SW480 (cell line): ENCODE data around the gene CREB3L1.

Experiments
- DNase-seq: peaks from one replicate; pipeline ENCODE4 v3.0.0-alpha.2; 2016; ENCODE audit warnings: low spot score

CREB3L1 gene

GRCh38 chr11:46277622-46278386, at the start of gene CREB3L1:
Gene CREB3L1, plus strand, starts transcription at chr11:46277662. Its CDS starts 450 bp downstream, at chr11:46278112.
- no peak for DNase-seq

- no peak for DNase-seq
Observed at GRCh38 chr11:46229230-46229629, 48.2 kb upstream of the CREB3L1 start.

GRCh38 chr11:46234311-46234710, 43.2 kb upstream of the CREB3L1 start:
- DNase-seq = no peak

- DNase-seq = no peak
Observed at GRCh38 chr11:46235777-46236688, 41.4 kb upstream of the CREB3L1 start.

- no peak for DNase-seq
Observed at GRCh38 chr11:46236918-46237247, 40.6 kb upstream of the CREB3L1 start.

GRCh38 chr11:46237248-46238077, 40.0 kb upstream of the CREB3L1 start:
- peak; percentile 80 for DNase-seq

- DNase-seq = peak; percentile 57
Observed at GRCh38 chr11:46238078-46238966, 39.1 kb upstream of the CREB3L1 start.

GRCh38 chr11:46238967-46239800, 38.3 kb upstream of the CREB3L1 start:
- DNase-seq = peak; percentile 86

- DNase-seq = peak; percentile 76
Observed at GRCh38 chr11:46239801-46240061, 37.7 kb upstream of the CREB3L1 start.

- DNase-seq = no peak
Observed at GRCh38 chr11:46240371-46240770, 37.1 kb upstream of the CREB3L1 start.

GRCh38 chr11:46240861-46241260, 36.6 kb upstream of the CREB3L1 start:
- peak; percentile 23 for DNase-seq

- no peak for DNase-seq
Observed at GRCh38 chr11:46242041-46242951, 35.2 kb upstream of the CREB3L1 start.

- peak; percentile 99 for DNase-seq
Observed at GRCh38 chr11:46242952-46243795, 34.3 kb upstream of the CREB3L1 start.

GRCh38 chr11:46243796-46244109, 33.7 kb upstream of the CREB3L1 start:
- DNase-seq = no peak

GRCh38 chr11:46246521-46246920, 30.9 kb upstream of the CREB3L1 start:
- no peak for DNase-seq

- DNase-seq = peak; percentile 50
Observed at GRCh38 chr11:46247090-46247489, 30.4 kb upstream of the CREB3L1 start.

- peak; percentile 85 for DNase-seq
Observed at GRCh38 chr11:46247659-46248058, 29.8 kb upstream of the CREB3L1 start.

GRCh38 chr11:46248289-46249102, 29.0 kb upstream of the CREB3L1 start:
- peak; percentile 91 for DNase-seq
